Stimulated activated CD8-positive, alpha-beta memory T cell treated with anti-CD3 and anti-CD28 coated beads, Interleukin-12 subunit alpha, Interleukin-12 subunit beta, amount 100 ng/mL, for 1 hour (primary cell): ENCODE data around the gene RIT1.

Experiments used
- DNase-seq: peaks from one replicate; pipeline ENCODE4 v3.0.0-alpha.2; 2020; ENCODE audit warnings: low read depth

Gene RIT1

DNA sequence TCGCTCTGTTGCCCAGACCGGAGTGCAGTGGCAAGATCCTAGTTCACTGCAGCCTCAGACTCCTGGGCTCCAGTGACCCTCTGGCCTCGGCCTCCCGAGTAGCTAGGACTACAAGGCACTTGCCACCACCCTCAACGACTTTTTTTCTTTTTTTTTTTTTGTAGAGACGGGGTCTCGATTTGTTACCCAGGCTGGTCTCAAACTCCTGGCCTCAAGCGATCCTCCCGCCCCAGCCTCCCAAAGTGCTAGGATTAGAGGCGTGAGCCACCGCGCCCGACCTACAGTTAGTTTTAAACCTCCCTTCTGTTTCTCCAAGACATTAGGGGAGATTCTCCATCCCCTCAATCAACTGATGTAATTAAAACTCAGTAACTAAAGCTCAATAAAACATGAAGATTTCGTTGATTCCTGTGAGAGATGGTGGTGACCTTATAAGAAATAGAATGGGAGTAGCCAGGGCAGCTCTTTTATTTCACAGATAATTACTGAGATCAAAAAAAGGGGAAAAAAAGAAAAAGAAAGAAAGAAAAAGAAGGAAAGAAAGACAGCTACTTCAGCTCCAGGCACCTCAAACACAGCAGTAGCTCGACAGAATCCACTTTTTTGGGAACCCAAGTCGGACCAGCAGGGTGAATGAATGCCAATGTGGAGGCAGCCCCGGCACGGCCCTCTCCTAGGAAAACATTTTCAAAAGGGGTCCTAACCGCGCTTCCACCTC is 54.7 kb downstream of the RIT1 start:
- no peak for DNase-seq

DNA sequence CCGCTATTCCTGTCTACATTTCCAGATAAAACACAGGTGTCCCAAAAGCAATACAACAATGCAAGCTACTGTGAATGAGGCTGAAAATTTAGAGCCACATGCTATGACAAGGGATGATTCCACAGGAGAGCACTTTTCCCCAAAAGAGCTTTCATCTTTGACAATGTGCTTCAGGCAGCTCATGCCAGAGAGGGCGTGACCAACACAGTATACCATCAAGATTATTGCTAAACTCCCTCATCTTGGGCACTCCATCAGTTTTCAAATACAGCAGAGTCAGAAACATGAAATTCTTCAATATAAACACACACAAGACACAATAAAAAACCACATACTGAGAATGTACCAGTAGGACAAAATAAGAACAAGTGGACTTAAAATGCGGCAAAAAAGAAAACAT is 60.8 kb downstream of the RIT1 start:
- no peak for DNase-seq

DNA sequence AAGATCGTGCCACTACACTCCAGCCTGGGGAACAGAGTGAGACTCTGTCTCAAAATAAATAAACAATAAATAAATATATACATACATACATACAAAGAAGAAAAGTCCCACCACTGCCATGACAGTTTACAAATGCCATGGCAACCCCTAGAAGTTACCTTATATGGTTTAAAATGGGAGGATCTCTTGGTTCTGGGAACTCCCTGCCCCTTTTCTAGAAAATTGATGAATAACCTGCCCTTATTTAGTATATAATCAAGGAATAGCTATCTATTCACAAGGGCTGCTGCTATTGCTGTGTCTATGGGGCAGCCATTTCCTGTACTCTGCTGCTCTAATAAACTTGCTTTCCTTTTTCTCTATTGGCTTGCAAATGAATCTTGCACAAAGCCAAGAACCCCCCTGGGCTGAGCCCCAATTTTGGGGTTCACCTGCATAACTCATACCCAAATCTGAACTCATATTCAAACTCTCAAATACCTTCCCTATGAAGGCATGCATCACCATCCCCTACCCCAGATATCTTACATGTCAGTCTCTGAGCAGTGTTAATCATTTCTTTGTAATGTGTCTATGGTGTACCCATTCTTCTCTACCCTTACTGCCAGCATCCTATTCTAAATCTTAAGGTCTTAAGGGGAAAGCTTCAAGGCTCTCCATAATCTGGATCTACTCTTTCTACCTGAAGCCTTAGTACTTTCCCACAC is 63.2 kb downstream of the RIT1 start:
- DNase-seq: no peak
